Panc1 (cell line): ENCODE results near the gene ATP11A. TPM values are rescaled to one million over a fixed set of nuclear protein-coding genes. Genes with fewer than 3 reads are reported as not detected.

Experiments used
- ATAC-seq: fragments of 200-7000 bp; cut with Tn5 transposase; 2 replicates; pipeline ENCODE4 v1.9.1; 2020; ENCODE audit warnings: mild to moderate bottlenecking, moderate library complexity
- BruUV-seq: library from RNA; stranded (reverse); fragments of 400-500 nt; replicated peaks from 2 replicates; lab custom pipeline; 2021; lab: Mats Ljungman, UMichigan
- CTCF ChIA-PET: fragments of 300-600 bp; sonication (Branson Sonifier 250); formaldehyde crosslinking; loops from one replicate; lab custom pipeline; 2022; ENCODE audit warnings: antibody characterized with exemption; lab: Charles Lee
- POLR2A ChIA-PET: fragments of 300-600 bp; sonication (Branson Sonifier 250); formaldehyde crosslinking; loops from one replicate; lab custom pipeline; 2022; ENCODE audit warnings: antibody characterized with exemption; lab: Charles Lee
- DNase-seq: peaks from one replicate; pipeline ENCODE4 v3.0.0-alpha.2; 2010; ENCODE audit warnings: low read depth, low spot score
- H3K27ac ChIP-seq: 2 replicates; pipeline ENCODE4 v1.5.1; 2011; ENCODE audit warnings: mild to moderate bottlenecking, low read length, inconsistent platforms
- H3K27me3 ChIP-seq: fragments of 200-500 bp; sonication (Bioruptor generic); 2 replicates; pipeline ENCODE4 v1.6.0; 2014; ENCODE audit warnings: low read length, inconsistent platforms; ENCODE audit not compliant: control insufficient read depth, insufficient read depth
- H3K36me3 ChIP-seq: fragments of 200-500 bp; sonication (Bioruptor generic); 2 replicates; pipeline ENCODE4 v1.5.1; 2014; ENCODE audit warnings: inconsistent platforms, mild to moderate bottlenecking, low read length, moderate library complexity; ENCODE audit not compliant: control insufficient read depth, insufficient read depth
- H3K4me1 ChIP-seq: 2 replicates; pipeline ENCODE4 v1.5.1; 2011; ENCODE audit warnings: inconsistent platforms, mild to moderate bottlenecking, low read length, moderate library complexity; ENCODE audit not compliant: control insufficient read depth, insufficient read depth
- H3K4me3 ChIP-seq, 2 experiments: 2 replicates each; pipeline ENCODE4 v1.5.1; 2011 to 2012; ENCODE audit warnings: low read depth in 2 of 2, low read length in 2 of 2, mild to moderate bottlenecking in 2 of 2, inconsistent platforms in 1 of 2, moderate library complexity in 1 of 2
- H3K9me3 ChIP-seq: fragments of 200-500 bp; sonication (Bioruptor generic); 2 replicates; pipeline ENCODE4 v1.5.1; 2014; ENCODE audit warnings: low read depth, mild to moderate bottlenecking, inconsistent platforms, low read length, moderate library complexity; ENCODE audit not compliant: control insufficient read depth, insufficient read depth
- CTCF ChIP-seq: fragments of 450-650 bp; IDR thresholded peaks from 2 replicates; pipeline ENCODE4 v1.5.1; 2017; ENCODE audit warnings: mild to moderate bottlenecking
- POLR2AphosphoS5 ChIP-seq: IDR thresholded peaks from 2 replicates; pipeline ENCODE4 v1.6.1; 2012; ENCODE audit warnings: mild to moderate bottlenecking, low read depth, low read length, moderate library complexity
- REST ChIP-seq, 2 experiments: IDR thresholded peaks; 2 replicates each; pipeline ENCODE4 v1.6.1; 2011 to 2012; ENCODE audit warnings: low read depth in 2 of 2, control low read depth in 1 of 2, low read length in 1 of 2, mild to moderate bottlenecking in 1 of 2, moderate library complexity in 1 of 2; ENCODE audit not compliant: insufficient read depth in 1 of 2
- SIN3A ChIP-seq: IDR thresholded peaks from 2 replicates; pipeline ENCODE4 v1.6.1; 2012; ENCODE audit warnings: low read depth, mild to moderate bottlenecking, low read length, moderate library complexity, borderline replicate concordance; ENCODE audit not compliant: insufficient read depth
- TCF7L2 ChIP-seq: IDR thresholded peaks from 2 replicates; pipeline ENCODE4 v1.6.1; 2011; ENCODE audit warnings: mild to moderate bottlenecking, low read depth, low read length, inconsistent platforms
- in situ Hi-C: cut with HindIII; loops from 2 replicates; pipeline ENCODE4 v1.10.0; 2016; ENCODE audit warnings: low sequenced_read_pairs, low pct_unique_long_range_greater_than_20kb
- intact Hi-C: fragments of 100-400 bp; cut with micrococcal nuclease; formaldehyde crosslinking; loops from one replicate; pipeline ENCODE4 v1.10.0; 2022; ENCODE audit not compliant: unreplicated experiment
- total RNA-seq: library from RNA; stranded (reverse); gene quantifications from one replicate; pipeline ENCODE4 v1.2.1, GENCODE V29; 2021; ENCODE audit not compliant: unreplicated experiment

ATP11A gene
- total RNA-seq, 1 experiment from 2014 or later: 85.8 TPM

GRCh38 chr13:112680741-112681360 lies 9.0 kb upstream of the ATP11A start:
- no peak for ATAC-seq
- TF ChIP-seq TCF7L2 (no peak), CTCF (no peak), REST (IDR thresholded peaks at IDR 0.05; ENCODE audit: insufficient read depth in 1 of 2, low read depth in 2 of 2, low read length in 1 of 2) (no peak), SIN3A (no peak), POLR2AphosphoS5 (no peak)

DNA sequence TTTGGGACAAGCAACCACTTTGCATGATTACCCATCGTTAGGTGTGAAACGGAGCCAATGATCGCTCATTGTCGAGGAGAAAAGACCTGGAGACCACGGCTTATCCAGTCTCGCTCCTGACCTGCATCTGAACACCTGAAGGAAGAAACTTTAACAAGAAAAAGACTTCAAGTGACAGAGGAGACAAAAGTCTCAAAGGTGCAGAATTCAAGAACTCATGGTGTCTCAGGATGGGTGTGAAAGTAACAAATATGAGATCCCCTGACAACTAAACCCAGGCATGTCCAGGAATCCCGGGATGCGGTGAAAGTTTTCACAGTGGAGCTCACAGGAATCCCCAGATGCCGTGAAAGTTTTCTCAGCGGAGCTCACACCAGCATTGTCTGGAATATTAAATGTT lies 6.3 kb upstream of the ATP11A start:
- Histone ChIP-seq H3K4me3 (no peak overlapping the region), H3K9me3 (no peaks in the 10 kb centered on the region), H3K36me3 (no peaks in the 10 kb centered on the region), H3K27me3 (no peaks in the 10 kb centered on the region), H3K27ac (no peak overlapping the region), H3K4me1 (no peaks in the 10 kb centered on the region)
- BruUV-seq: no TSS peak
- POLR2A ChIA-PET: no interaction called here
- CTCF ChIA-PET: no interaction called here
- in situ Hi-C loops (no loop called here), intact Hi-C loops (no loop called here)
- ATAC-seq: no peak
- no peak for DNase-seq
- TF ChIP-seq SIN3A: no peak
- no peak for TF ChIP-seq TCF7L2
- no peak for TF ChIP-seq REST (IDR thresholded peaks at IDR 0.05; ENCODE audit: insufficient read depth in 1 of 2, low read depth in 2 of 2, low read length in 1 of 2)
- TF ChIP-seq POLR2AphosphoS5: no peak
- no peak for TF ChIP-seq CTCF

More at GRCh38 chr13:112680741-112681360, 9.0 kb upstream of the ATP11A start:
- ChIA-PET POLR2A (no interaction called here), CTCF (no interaction called here)
- H3K27ac ChIP-seq: no peak overlapping the region
- no peak overlapping the region for H3K4me3 ChIP-seq
- no peaks in the 10 kb centered on the region for H3K4me1 ChIP-seq
- in situ Hi-C loops (no loop called here), intact Hi-C loops (no loop called here)
- H3K27me3 ChIP-seq: no peaks in the 10 kb centered on the region
- no TSS peak for BruUV-seq
- H3K9me3 ChIP-seq: no peaks in the 10 kb centered on the region
- no peak for DNase-seq
- H3K36me3 ChIP-seq: no peaks in the 10 kb centered on the region
